ENCODE results near the gene DMD.

The DMD gene

DNA sequence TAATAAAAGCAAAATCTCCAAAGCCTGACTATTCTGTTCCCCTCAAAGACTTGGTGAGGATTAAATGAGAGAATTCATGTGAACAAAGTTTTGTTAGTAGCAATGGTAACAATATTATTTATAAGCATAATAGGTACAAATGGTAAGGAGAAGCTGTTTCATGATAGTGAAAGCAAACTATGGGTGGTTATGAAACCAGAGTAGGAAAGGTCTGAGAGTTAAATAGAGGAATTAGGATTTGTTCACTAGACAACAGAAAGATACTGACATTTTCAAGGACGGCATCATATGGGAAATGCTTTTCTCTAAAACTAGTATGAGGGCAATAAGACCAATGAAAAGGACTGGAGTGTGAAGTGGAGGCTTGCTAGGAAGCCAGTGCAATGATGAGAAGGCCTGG lies 2010.9 kb downstream of the DMD start:
- DNase-seq: no peak

DNA sequence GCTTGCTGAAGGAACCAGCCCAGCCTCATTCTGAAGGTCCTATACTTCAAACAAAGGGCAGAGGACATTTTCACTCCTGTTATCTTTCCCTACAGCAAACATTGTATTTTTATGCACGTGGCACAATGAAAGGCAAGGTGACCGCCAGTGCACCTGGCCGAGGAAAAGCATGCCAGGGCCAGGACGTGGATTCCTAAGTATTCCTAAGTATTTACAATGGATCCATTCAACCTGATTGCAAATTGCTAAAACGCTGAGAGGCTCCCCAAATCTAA lies 2011.6 kb downstream of the DMD start:
- no peak for DNase-seq

DNA sequence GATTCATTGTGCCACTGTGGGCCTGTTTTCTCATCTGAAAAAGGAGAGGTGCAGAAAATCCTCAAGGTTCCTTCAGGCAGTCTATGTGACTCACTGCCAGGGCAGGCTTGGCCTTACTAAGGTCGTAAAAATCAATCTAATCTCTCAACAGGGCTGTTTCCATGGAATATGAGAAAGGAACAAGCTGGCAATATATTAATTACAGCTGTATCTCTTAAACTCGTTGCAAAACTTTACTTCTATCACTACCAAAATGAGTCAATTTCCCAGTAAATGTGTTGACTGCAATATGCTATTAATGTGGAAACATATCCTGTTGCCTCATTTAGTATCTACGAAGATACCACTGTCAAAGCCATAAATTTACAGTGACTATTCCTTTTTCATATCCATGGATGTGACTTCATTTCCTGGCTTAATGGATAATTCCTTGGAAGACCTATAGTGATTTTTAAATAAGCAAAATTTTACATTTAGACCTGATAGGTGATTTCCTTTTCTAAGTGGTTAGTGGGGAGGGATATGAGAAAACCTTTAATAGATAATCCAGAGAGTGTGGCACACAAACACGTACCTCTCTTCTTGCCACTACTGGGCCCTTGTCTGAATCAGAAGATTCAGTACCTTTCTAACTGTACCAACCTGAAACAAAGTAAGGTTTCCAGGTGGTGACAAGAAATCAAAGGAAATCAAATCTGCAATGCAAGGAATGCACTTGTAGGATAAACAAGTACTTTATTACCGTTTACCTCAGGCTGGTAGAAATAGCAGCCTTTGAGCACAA lies 2012.1 kb downstream of the DMD start:
- no peak for DNase-seq

DNA sequence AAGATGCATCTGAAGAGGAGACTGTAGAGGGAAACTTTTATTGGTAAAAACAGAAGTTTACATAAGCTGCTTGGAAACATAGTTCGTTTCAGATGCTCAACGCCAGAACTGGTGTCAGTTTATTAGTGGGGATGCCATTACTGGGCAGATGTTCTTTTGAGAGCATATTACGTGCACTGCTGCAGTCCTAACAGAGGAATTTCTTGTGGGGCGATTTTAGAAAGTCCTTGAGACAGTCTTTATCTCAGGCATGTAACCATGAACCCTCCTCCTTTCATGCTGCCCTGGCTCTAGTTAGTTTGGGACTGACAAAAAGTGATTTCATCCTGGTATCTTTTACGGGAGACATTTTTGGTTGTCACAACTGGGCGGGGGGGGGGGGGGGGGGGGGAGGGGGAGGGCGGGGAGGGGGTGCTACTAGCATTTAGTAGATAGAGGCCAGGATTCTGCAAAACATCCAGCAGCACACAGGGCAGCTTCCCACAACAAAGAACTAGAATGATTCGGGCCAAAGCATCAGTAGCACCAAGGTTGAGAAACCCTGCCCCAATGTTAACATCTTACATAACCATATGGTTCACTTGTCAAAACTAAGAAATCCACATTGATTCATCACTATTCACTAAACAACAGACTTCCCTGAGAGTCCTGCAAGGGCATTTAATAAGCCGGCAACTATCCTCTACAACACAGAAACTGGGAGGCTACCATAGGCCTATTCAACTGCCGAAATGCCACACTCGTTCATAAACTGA lies 2021.0 kb downstream of the DMD start:
- DNase-seq: no peak

DNA sequence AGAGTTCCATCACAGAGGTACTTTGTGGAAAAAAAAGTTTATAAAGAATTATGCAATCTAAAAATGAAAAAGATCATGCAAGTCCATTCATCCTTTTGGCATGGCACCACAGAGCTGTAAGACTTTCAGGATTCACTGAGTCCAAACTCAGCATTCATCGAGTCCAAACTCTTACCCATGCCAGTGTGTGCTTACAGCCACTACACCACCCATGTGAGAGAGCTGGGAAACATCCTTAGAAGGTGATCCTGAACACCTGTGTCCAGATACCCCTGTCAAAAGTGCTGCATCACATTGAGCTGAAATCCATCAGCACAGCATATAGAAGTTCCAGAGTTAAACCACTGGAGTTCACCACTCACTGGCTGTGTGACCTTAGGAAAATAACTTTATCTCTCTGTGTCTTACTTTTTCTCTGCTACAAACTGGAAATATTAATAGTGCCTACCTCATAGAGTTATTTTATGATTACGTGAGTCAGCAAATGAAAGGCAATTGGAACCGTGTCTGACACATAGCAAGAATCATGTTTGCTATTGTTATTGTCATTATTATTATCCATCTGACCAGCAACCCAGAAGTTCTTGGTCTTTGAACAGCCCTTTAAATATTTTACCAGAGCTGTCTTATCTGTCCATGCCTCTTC lies 2024.5 kb downstream of the DMD start:
- DNase-seq: no peak

DNA sequence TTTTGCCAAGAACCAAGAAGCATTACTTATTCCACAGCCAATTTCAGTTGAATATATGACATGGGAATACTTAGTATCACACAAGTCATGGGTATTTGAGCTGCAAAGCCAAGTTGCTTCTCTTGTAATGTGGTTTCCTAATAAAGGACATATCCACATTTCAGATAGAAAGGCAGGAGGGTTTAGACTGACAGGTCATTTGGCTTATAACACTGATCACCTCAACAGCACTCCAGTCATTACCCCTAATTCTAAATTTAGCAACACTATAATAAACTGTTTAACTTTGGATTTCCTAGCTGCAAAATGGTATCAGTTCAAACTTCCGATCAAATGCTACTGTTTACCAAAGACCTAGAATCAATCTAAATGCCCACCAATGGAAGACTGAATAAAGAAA lies 2025.5 kb downstream of the DMD start:
- DNase-seq: no peak

DNA sequence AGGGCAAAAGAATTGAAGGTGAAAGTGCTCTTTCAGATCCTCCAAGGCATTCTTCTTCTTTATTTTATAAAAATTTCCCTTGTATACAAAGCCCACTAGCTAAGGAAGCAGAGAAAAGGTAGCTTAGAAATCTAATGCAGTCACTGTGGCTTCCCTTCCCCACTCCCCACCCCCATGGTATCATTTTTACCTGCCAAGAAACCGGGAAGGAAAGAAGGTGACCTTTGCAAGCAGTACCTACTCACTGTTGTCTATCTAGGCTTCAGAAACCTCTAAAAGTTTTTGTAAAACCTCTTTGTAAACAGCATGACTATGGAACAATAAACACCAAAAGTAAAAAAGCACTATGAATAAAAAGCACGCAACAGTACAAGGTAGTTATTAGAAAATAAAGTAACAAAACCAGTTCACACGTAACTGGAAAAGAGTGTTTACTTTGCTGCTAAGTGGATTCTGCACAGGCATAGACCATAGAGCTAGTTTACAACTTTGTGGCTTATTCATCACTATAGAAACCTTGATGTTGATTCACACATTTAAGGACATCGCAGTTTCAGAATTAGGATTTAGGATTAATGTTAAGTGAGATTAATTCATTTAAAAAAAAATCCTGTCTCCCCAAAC lies 2029.9 kb downstream of the DMD start:
- DNase-seq: no peak

DNA sequence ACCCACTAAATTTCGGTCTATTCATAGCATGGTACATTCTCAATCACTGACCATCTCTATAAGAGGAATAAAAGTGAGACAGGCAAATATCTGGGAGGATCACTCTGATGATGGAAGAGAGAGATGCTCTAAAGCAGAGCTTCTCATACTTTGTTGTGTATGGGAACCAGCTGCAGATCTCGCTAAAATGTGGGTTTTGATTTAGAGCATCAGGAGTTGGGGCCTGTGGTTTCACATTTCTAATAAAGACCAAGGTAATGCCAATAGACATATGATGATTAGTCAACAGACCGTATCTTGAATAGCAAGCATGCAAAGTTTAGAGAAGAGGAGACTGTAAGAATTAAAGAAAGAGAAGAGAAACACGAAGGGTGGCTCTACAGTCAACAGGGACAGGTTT lies 2032.1 kb downstream of the DMD start:
- no peak for DNase-seq

DNA sequence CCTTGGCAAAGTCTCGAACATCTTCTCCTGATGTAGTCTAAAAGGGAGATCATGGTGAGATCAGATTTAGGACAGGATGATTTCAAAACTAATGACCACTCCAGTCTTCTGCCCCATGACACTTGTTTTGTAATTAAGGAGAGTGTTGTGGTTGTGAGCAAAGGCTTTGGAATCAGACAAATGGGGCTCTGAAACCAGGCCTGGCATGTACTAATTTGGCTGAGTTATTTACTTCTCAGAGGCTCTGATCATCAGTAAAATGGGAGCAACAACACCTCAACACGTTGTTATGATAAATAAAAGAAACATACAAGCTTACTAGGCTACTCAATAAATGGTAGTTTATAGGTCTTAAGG lies 2032.6 kb downstream of the DMD start:
- no peak for DNase-seq

DNA sequence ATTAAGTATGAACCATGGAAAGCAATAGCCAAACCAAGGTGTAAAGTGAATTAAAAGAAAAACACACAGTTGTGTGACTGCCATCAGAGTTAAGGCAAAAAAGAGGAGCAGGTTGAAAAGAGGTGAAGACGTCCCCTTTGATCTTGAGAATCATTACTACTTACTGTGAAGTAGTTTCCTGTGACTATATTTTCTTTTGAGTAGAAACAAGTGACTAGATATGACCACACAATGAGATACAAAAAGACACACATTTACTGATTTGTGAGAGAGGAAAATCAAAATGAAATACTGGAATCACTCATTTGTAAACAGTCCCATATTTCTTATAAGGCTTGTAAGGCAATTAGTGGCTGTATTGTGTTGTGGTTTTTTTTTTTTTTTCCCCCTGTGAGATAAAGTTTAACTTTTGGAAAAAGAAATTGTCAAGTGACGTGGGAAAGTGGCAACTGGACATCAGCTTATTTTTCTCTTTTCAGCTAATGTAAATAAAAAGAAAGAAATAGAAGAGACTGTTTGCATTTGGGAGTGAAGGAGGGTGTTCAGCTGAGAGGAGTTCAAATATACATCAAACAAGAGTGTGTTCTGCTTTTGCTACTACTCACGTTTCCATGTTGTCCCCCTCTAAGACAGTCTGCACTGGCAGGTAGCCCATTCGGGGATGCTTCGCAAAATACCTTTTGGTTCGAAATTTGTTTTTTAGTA lies 2033.1 kb downstream of the DMD start:
- DNase-seq: no peak

DNA sequence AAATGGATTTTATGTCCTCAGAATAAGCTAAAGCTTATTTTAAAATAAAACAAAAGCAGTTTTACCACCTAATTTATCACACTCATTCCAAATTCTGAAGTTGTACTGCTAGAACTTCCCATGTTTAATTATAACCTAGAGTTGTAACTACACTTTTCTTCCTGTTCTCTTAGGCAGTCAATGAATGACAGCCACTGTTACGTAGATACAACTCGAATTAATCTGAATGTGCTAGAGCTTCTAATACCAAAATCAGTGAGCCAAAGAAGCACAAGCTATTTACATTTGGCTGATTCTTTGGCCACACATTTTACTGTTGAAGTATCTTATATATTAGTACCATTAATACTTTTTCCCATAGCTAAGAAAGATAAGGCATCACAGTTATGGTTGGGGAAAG lies 2040.6 kb downstream of the DMD start:
- DNase-seq: no peak

DNA sequence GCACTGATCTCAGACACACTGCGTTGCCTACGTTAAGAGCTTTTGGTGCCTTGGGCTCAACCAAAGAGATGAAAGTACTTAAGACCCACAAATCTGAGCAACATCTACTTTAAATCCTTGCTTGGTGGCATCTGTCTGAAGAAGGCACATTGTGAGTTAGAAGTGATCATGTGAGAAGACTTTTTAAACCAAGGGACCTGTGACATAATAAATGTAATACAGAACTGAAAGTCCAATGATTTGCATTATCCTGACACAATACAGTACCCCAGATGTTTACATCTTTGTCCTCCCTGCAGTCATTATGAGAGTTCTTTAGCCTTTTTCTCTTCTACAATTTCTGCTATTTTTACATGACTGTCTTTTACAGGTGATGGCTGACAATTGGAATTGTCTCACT lies 2042.8 kb downstream of the DMD start:
- DNase-seq: no peak

DNA sequence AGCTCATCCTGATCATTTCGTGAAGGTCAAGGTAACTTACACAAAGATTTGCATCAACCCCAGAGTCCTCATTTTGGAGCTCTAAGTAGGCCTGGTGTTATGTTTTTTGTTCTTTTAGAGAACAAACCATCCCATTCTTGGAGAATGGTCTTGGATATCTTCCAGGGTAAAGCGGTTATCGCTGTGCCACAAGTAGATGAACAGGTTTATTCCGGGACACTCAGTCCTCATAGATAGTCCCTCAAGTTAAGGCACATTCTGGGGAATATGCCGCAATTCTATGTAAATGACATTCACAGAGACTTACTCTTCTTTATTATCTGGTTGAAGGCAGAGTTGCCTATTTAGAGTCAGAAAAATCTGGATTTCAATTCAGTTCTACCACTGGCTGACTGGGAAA lies 2044.5 kb downstream of the DMD start:
- no peak for DNase-seq

DNA sequence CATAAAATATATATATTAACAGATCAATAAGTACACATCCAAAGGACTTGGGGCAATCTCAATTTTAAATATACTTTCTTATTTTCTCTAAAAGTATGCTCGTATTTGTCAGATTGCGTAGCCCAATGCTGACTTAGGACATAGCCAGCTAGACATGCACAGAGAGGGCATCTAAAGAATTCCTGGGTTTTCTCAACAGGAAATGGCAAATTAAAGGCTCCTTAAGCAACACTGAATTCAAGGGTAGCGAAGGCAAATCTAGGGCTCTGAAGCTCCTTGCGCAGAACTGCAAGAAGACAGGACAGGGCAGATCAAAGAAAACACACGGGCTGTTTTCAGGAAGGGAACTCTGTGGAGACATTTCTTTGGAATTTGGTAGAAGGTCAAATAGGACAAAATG lies 2044.9 kb downstream of the DMD start:
- no peak for DNase-seq

DNA sequence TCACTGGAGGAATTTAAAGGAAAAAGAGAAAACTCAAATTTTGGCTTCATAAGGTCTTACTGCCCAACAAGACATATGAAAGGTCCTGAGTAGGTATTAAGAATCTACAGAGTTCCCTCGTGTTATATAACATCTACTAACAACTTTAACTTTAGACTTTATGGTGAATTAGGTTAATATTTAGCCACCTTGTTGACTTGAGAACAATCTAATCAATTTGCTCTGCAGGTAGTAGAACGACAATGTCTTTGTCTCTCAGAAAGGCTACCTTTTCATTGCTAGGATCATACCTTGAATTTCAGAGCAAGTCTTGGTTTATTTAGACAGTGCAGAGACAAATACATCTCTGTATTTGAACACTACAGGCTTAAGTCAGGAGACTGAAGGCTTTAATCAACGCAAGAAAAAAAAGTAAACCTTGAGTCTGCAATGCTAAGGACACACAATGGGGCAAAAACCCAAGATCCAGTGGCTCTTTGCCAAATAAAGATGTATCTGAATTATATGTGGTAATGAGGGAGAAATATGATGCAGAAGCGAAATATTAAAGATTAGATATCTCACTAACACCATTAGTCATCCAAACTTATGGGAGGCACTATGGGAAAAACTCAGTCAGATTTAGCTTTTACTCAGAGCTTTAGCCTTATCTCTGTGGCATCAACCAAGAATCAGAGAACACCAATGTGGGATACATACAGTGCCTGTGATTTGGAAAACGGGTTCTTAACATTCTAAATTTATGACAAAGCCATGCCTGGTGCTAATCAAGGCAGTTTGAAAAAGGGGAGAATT lies 2045.9 kb downstream of the DMD start:
- DNase-seq: no peak

DNA sequence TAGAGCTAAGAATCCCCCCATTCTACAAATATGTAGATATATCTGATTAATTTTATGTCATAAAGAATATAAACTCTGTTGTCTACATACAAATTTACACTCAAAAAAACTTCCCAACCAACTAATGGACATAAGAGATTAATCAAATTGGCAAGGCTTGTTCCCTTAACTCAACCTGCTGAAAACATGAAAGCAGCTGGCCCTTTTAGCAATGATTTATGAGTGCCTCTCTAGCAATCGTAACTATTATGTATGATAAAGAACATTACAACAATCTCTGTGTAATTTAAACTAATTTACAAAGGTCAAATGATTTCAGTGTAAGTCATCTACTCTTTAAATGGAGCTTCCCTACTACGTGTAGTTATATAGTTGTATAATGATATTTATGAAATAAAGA lies 2056.4 kb downstream of the DMD start:
- DNase-seq: no peak

DNA sequence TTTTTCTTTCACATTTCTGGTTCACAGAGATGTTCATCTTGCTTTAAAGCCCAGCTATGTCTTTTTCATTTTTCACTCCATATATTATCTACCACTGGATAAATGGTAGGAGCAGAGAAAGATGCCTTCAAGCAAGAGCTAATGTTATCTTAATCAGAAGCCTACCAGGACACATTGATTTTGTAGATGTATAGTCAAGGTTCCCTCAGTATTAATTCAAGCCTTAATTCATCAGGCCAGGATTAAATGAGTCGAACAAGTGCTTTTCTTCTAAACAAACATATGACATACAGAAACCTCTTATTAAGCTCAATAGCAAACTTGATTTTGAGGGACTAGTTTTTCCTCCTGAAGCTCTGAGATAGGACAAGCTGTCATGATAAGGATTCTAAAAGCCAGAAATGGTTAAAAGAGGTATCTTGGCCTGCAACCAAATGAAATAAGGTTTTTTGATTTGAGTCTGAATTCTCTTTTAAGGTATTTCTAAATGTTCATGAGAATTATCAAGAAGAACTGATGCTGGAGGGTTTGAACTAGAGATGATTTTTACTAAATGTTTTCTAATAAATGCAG lies 2057.8 kb downstream of the DMD start:
- DNase-seq: no peak

DNA sequence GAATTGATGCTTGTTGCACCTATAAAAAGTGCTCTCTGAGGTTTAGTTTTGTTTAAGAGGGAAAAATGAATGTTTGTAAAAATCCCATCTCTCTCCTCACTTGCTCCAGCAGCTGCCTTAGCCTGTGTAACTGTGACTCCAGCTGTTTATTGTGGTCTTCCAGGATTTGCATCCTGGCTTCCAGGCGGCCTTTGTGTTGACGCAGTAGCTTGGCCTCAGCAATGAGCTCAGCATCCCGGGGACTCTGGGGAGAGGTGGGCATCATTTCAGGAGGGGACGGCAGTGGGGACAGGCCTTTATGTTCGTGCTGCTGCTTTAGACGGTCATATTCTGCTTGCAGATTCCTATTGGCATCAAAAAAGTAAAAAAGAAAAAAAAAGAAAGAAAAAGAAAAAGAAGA lies 2064.2 kb downstream of the DMD start:
- peak; percentile 31 for DNase-seq

DNA sequence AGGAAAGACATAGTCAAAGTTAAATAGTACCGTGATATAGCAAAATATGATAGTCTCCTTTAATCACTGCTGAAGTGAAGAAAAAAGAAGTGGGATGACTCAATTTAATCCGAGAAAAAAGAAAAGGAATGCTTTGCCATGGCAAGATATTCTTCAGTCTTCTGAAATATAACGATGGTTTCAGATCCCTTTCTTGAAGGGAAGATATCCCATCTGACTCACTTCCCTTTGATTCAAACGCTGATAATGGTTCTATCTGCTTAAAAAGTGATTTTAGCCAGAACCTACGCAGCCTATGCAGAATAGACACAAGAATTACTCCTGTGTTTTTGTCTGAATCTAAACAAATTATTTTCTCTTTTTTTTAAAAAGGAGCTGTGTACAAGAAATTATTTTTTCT lies 2071.4 kb downstream of the DMD start:
- DNase-seq: no peak

DNA sequence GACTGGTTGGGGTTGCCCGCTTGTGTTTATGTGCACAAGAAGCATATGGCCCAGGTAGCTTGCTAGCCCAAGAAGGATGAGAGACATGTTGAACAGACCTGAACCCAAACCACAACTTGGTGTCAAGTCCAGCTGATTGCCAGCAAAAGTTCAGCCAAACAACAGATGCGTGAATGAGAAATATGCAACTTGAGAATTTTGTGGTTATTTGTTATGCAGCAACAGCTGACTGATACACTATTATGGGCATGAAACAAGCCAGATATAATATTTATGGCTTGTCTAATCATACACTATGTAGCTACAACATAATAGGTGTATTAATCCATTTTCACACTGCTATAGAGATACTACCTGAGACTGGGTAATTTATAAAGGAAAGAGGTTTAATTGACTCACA lies 2073.2 kb downstream of the DMD start:
- DNase-seq: no peak

DNA sequence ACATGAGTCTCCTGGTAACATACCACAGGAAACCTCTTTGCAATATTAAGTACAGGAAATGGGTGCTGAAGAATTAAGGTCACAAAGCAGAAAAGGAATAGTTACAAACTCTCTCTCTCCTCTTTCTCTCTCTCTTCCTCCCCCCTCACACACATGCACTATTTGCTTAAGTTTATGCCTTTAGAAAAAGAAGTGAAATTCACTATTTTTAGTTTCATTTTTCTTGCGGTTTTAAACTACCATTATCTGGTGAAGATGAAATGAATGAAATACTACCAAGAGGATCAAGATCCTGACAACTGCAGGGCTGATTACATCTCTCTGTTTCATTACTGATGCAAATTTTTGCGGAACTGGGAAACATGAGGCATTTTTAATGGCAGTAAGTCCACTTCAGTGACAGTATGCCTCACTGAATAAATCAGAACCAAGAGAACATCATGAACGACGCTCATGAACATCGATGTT lies 2075.2 kb downstream of the DMD start:
- DNase-seq: no peak

DNA sequence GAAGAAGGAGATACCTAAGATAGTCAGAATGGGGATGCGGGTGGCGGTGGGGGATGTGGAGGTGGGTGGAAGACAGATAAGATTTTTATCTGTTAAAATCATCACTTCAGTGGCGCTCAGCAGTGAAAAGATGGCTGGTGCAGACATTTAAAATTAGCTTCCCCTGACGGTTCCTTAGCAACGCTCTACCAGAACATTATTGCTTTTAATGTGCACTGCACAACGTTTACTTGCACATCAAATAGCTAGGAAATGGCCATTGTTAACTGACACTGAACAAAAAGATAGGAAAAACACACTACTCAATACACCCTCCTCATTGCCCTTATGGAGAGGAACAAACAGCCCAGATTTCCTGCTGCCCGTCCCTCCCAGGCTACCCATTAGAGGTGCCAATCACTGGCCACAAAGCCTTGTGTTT lies 2078.5 kb downstream of the DMD start:
- no peak for DNase-seq
